GM23338 (cell line): ENCODE measurements around the gene TGM6. TPM values are rescaled to one million over a fixed set of nuclear protein-coding genes. Genes with fewer than 3 reads are reported as not detected.

ENCODE experiments used
- ATAC-seq: fragments of 200-7000 bp; cut with Tn5 transposase; 3 replicates; pipeline ENCODE4 v1.9.1; 2020
- DNase-seq: peaks from one replicate; pipeline ENCODE4 v3.0.0-alpha.2; 2015; ENCODE audit warnings: low spot score
- H2AFZ ChIP-seq: fragments of 200-600 bp; sonication (generic); 2 replicates; pipeline ENCODE4 v1.8.0; 2016; ENCODE audit warnings: antibody characterized with exemption, mild to moderate bottlenecking, moderate library complexity
- H3F3A ChIP-seq: fragments of 200-600 bp; sonication (generic); replicated peaks from 2 replicates; pipeline ENCODE4 v1.8.0; 2017; ENCODE audit warnings: antibody characterized with exemption, mixed run types, low read depth
- H3K27ac ChIP-seq: fragments of 200-600 bp; sonication (generic); 2 replicates; pipeline ENCODE4 v1.6.1; 2016; ENCODE audit warnings: low read depth
- H3K27me3 ChIP-seq: fragments of 200-600 bp; sonication (generic); 2 replicates; pipeline ENCODE4 v1.8.0; 2016; ENCODE audit warnings: mild to moderate bottlenecking, mixed run types, moderate library complexity; ENCODE audit not compliant: insufficient read depth
- H3K36me3 ChIP-seq: fragments of 200-600 bp; sonication (generic); 2 replicates; pipeline ENCODE4 v1.8.0; 2016; ENCODE audit warnings: mild to moderate bottlenecking; ENCODE audit not compliant: insufficient read depth
- H3K4me1 ChIP-seq: fragments of 200-600 bp; sonication (generic); 2 replicates; pipeline ENCODE4 v1.8.0; 2016; ENCODE audit warnings: mild to moderate bottlenecking, moderate library complexity; ENCODE audit not compliant: insufficient read depth
- H3K4me2 ChIP-seq: fragments of 200-600 bp; sonication (generic); 2 replicates; pipeline ENCODE4 v1.7.1; 2017; ENCODE audit warnings: mixed run types
- H3K4me3 ChIP-seq: fragments of 200-600 bp; sonication (generic); 2 replicates; pipeline ENCODE4 v1.6.1; 2016; ENCODE audit warnings: mixed run types
- H3K79me2 ChIP-seq: fragments of 200-600 bp; sonication (generic); replicated peaks from 2 replicates; pipeline ENCODE4 v1.8.0; 2017; ENCODE audit warnings: mild to moderate bottlenecking; ENCODE audit not compliant: insufficient read depth
- H3K9me2 ChIP-seq: fragments of 200-600 bp; sonication (generic); 2 replicates; pipeline ENCODE4 v1.8.0; 2017; ENCODE audit not compliant: insufficient read depth
- H4K20me1 ChIP-seq: fragments of 200-600 bp; sonication (generic); replicated peaks from 2 replicates; pipeline ENCODE4 v1.8.0; 2017; ENCODE audit warnings: mild to moderate bottlenecking; ENCODE audit not compliant: insufficient read depth
- H3K27ac Mint-ChIP-seq: 2 replicates; pipeline ENCODE4 v1.8.0; 2020; ENCODE audit warnings: inconsistent platforms, mild to moderate bottlenecking, moderate library complexity, mixed read lengths
- H3K27me3 Mint-ChIP-seq: 3 replicates; pipeline ENCODE4 v1.8.0; 2022; ENCODE audit warnings: low read depth, mild to moderate bottlenecking, moderate library complexity, mixed read lengths, inconsistent platforms; ENCODE audit not compliant: insufficient read depth, poor library complexity
- H3K36me3 Mint-ChIP-seq: 3 replicates; pipeline ENCODE4 v1.8.0; 2021; ENCODE audit warnings: low read depth, mild to moderate bottlenecking, inconsistent platforms, moderate library complexity, mixed read lengths
- H3K4me1 Mint-ChIP-seq: 3 replicates; pipeline ENCODE4 v1.8.0; 2020; ENCODE audit warnings: mild to moderate bottlenecking, inconsistent platforms, mixed read lengths
- H3K4me3 Mint-ChIP-seq: 3 replicates; pipeline ENCODE4 v1.8.0; 2021; ENCODE audit warnings: moderate library complexity, mild to moderate bottlenecking, inconsistent platforms, mixed read lengths
- H3K9me3 Mint-ChIP-seq: 3 replicates; pipeline ENCODE4 v1.8.0; 2020; ENCODE audit warnings: moderate library complexity, mild to moderate bottlenecking, inconsistent platforms, mixed read lengths
- CTCF ChIP-seq, 2 experiments: fragments of 200-600 bp in 1 of 2; sonication (generic) in 1 of 2; conservative IDR thresholded peaks; 2 replicates each; pipeline versions ENCODE4 v1.5.1 to v1.6.1; 2016 to 2017; ENCODE audit warnings: antibody characterized with exemption in 2 of 2, low read depth in 2 of 2, mild to moderate bottlenecking in 2 of 2, moderate library complexity in 1 of 2
- EZH2phosphoT487 ChIP-seq: fragments of 200-600 bp; sonication (generic); IDR thresholded peaks from one replicate; pipeline ENCODE4 v1.8.1; 2018; ENCODE audit warnings: antibody characterized with exemption; ENCODE audit not compliant: unreplicated experiment
- polyA plus RNA-seq: library from polyadenylated mRNA; unstranded; fragments of >200 nt; fragmentation: Nextera tagmentation; extraction: Ambion mirVana; gene quantifications from 2 replicates; pipeline ENCODE4 v1.2.1, GENCODE V29; 2016
- total RNA-seq: library from RNA; depleted of rRNA; stranded (reverse); fragments of >200 nt; shearing (Covaris generic); gene quantifications from 2 replicates; pipeline ENCODE4 v1.2.3, GENCODE V29; 2014
- TF ChIP-seq, protein P1 (sequence below): fragments of 250-450 bp; sonication (Bioruptor Pico); IDR thresholded peaks from 2 replicates; pipeline ENCODE4 v1.5.0; 2020; ENCODE audit warnings: mild to moderate bottlenecking, moderate library complexity
- TF ChIP-seq, protein P2 (sequence below): IDR thresholded peaks from one replicate; pipeline ENCODE4 v1.6.1; 2018; ENCODE audit warnings: antibody characterized with exemption; ENCODE audit not compliant: unreplicated experiment

The TGM6 gene
- total and polyA plus RNA-seq, 2 experiments from 2014 or later, result not detected

- TF ChIP-seq, protein P1, sequence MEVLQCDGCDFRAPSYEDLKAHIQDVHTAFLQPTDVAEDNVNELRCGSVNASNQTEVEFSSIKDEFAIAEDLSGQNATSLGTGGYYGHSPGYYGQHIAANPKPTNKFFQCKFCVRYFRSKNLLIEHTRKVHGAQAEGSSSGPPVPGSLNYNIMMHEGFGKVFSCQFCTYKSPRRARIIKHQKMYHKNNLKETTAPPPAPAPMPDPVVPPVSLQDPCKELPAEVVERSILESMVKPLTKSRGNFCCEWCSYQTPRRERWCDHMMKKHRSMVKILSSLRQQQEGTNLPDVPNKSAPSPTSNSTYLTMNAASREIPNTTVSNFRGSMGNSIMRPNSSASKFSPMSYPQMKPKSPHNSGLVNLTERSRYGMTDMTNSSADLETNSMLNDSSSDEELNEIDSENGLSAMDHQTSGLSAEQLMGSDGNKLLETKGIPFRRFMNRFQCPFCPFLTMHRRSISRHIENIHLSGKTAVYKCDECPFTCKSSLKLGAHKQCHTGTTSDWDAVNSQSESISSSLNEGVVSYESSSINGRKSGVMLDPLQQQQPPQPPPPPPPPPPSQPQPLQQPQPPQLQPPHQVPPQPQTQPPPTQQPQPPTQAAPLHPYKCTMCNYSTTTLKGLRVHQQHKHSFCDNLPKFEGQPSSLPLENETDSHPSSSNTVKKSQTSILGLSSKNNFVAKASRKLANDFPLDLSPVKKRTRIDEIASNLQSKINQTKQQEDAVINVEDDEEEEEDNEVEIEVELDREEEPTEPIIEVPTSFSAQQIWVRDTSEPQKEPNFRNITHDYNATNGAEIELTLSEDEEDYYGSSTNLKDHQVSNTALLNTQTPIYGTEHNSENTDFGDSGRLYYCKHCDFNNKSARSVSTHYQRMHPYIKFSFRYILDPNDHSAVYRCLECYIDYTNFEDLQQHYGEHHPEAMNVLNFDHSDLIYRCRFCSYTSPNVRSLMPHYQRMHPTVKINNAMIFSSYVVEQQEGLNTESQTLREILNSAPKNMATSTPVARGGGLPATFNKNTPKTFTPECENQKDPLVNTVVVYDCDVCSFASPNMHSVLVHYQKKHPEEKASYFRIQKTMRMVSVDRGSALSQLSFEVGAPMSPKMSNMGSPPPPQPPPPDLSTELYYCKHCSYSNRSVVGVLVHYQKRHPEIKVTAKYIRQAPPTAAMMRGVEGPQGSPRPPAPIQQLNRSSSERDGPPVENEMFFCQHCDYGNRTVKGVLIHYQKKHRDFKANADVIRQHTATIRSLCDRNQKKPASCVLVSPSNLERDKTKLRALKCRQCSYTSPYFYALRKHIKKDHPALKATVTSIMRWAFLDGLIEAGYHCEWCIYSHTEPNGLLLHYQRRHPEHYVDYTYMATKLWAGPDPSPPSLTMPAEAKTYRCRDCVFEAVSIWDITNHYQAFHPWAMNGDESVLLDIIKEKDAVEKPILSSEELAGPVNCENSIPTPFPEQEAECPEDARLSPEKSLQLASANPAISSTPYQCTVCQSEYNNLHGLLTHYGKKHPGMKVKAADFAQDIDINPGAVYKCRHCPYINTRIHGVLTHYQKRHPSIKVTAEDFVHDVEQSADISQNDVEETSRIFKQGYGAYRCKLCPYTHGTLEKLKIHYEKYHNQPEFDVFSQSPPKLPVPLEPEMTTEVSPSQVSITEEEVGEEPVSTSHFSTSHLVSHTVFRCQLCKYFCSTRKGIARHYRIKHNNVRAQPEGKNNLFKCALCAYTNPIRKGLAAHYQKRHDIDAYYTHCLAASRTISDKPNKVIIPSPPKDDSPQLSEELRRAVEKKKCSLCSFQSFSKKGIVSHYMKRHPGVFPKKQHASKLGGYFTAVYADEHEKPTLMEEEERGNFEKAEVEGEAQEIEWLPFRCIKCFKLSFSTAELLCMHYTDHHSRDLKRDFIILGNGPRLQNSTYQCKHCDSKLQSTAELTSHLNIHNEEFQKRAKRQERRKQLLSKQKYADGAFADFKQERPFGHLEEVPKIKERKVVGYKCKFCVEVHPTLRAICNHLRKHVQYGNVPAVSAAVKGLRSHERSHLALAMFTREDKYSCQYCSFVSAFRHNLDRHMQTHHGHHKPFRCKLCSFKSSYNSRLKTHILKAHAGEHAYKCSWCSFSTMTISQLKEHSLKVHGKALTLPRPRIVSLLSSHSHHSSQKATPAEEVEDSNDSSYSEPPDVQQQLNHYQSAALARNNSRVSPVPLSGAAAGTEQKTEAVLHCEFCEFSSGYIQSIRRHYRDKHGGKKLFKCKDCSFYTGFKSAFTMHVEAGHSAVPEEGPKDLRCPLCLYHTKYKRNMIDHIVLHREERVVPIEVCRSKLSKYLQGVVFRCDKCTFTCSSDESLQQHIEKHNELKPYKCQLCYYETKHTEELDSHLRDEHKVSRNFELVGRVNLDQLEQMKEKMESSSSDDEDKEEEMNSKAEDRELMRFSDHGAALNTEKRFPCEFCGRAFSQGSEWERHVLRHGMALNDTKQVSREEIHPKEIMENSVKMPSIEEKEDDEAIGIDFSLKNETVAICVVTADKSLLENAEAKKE, result no peak
Observed at GRCh38 chr20:2451422-2451821, 70.7 kb downstream of the TGM6 start (continued).

GRCh38 chr20:2451939-2452732, 71.4 kb downstream of the TGM6 start:
- peak; percentile 79 to 93 for TF ChIP-seq CTCF (conservative IDR thresholded peaks at IDR 0.05; ENCODE audit: low read depth in 2 of 2)
- TF ChIP-seq EZH2phosphoT487, result no peak
- TF ChIP-seq, protein P2, sequence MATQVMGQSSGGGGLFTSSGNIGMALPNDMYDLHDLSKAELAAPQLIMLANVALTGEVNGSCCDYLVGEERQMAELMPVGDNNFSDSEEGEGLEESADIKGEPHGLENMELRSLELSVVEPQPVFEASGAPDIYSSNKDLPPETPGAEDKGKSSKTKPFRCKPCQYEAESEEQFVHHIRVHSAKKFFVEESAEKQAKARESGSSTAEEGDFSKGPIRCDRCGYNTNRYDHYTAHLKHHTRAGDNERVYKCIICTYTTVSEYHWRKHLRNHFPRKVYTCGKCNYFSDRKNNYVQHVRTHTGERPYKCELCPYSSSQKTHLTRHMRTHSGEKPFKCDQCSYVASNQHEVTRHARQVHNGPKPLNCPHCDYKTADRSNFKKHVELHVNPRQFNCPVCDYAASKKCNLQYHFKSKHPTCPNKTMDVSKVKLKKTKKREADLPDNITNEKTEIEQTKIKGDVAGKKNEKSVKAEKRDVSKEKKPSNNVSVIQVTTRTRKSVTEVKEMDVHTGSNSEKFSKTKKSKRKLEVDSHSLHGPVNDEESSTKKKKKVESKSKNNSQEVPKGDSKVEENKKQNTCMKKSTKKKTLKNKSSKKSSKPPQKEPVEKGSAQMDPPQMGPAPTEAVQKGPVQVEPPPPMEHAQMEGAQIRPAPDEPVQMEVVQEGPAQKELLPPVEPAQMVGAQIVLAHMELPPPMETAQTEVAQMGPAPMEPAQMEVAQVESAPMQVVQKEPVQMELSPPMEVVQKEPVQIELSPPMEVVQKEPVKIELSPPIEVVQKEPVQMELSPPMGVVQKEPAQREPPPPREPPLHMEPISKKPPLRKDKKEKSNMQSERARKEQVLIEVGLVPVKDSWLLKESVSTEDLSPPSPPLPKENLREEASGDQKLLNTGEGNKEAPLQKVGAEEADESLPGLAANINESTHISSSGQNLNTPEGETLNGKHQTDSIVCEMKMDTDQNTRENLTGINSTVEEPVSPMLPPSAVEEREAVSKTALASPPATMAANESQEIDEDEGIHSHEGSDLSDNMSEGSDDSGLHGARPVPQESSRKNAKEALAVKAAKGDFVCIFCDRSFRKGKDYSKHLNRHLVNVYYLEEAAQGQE, result no peak
- no peaks in the 10 kb centered on the region; the same call in 1 of the 2 replicates for H3F3A ChIP-seq
- Mint-ChIP-seq H3K4me3 (no peak overlapping the region), H3K4me1 (no peaks in the 10 kb centered on the region), H3K36me3 (no peaks in the 10 kb centered on the region), H3K9me3 (no peaks in the 10 kb centered on the region), H3K27ac (no peak overlapping the region), H3K27me3 (peaks cover 2% of the 10 kb centered on the region)
- H3K4me2 ChIP-seq, result no peak overlapping the region
- no peaks in the 10 kb centered on the region for H3K27me3 ChIP-seq
- no peak overlapping the region for H3K4me3 ChIP-seq
- no peaks in the 10 kb centered on the region for H3K9me2 ChIP-seq
- no peak overlapping the region for H2AFZ ChIP-seq
- H3K4me1 ChIP-seq, result no peaks in the 10 kb centered on the region
- ATAC-seq, result peak; percentile 84
- H4K20me1 ChIP-seq, result no peaks in the 10 kb centered on the region; the same call in 1 of the 2 replicates
- H3K79me2 ChIP-seq, result no peaks in the 10 kb centered on the region
- H3K27ac ChIP-seq, result no peak overlapping the region
- peak; percentile 91 for DNase-seq
- no peaks in the 10 kb centered on the region for H3K36me3 ChIP-seq
